NCI-H2227 treated with DMSO at 0.1 percent for 48 hours (cell line): ENCODE data around the gene MBTPS1.

Experiments used
- DNase-seq: peaks from one replicate; lab custom pipeline; 2025; lab: John Stamatoyannopoulos, UW

MBTPS1 gene

DNA sequence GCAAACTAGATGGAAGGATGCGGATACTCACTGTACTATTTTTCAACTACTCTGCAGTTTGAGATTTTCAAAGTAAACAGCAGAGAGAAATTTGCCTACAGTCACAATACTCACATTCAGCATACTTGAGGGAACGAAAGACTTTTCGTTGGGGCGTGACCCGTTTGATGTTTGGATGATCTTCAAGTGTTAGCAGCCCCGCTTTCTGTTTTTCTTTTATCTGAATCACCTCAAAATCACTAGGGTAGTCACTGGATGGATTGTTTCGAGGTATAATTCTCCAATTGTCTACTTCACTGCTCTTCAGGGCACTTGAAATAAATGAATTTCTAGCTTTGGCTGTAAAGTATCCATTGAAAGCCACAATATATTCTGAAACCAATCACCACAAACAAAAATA is 17.8 kb downstream of the MBTPS1 start:
- DNase-seq: peak; percentile 8

DNA sequence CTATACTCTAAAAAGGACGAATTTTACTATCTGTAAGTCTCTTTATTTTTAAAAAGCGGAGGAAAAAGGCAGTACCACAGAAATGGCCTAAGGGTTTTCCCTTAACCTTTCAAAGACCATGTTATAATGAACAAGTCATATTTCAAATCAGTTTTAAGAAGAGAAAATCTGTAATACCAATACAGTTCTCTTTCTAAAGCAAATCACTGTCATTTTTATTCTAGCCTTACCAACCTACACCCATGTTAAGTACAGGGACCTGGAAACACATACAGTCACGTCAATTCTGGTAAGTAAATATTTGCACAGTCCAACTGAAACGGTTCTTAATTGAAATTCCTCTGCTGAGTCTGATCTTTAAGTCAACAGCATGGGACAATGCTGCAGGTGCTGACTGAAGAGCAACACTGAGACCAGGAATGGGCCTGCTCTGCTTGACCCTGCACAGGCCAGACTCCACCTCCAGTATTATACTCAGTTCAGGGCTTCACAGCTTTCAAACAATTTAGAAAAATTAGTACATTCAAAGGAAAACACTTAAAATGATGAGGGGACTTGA is 20.2 kb downstream of the MBTPS1 start:
- no peak for DNase-seq

DNA sequence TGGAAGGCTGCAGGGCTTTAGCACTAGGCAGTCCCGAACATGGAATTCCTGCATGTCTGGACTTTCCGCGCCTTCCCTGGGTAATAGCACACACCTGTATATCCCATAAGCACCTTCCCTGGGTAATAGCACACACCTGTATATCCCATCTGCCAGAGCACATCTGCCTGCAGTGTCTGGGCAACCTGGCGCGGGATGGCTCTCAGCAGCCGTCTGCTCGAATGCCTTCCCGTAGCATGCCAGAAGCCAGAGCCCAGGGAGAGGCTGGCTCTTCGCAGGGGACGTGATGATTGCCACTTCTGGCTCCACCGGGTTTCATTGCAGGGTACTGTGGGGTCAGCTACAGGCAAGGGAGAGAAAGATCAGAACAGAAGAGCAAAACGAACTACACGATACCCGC is 21.3 kb downstream of the MBTPS1 start:
- DNase-seq: no peak

- no peak for DNase-seq
Measured at GRCh38 chr16:84093879-84094270, 22.9 kb downstream of the MBTPS1 start.

- no peak for DNase-seq
Measured at GRCh38 chr16:84093120-84093878, 23.4 kb downstream of the MBTPS1 start.

DNA sequence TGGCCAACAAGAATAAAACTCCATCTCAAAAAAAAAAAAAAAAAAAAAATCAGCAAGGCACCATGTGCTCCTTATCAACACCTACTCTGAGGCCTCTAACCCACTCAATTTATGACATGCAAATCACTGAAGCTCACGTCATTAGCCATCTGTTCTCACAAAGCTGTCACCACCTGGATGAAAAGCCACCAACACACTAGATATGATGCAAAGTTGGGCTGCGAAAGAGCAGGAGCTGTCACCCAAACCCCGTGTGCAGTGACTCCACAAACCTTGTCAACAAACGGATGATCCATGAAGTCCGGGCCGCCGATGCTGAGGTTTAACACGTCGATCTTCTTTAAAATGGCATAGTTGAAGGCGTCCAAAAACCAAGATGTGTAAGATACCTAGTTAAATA is 25.3 kb downstream of the MBTPS1 start:
- no peak for DNase-seq

GRCh38 chr16:84090211-84090610 is 26.5 kb downstream of the MBTPS1 start:
- no peak for DNase-seq

DNA sequence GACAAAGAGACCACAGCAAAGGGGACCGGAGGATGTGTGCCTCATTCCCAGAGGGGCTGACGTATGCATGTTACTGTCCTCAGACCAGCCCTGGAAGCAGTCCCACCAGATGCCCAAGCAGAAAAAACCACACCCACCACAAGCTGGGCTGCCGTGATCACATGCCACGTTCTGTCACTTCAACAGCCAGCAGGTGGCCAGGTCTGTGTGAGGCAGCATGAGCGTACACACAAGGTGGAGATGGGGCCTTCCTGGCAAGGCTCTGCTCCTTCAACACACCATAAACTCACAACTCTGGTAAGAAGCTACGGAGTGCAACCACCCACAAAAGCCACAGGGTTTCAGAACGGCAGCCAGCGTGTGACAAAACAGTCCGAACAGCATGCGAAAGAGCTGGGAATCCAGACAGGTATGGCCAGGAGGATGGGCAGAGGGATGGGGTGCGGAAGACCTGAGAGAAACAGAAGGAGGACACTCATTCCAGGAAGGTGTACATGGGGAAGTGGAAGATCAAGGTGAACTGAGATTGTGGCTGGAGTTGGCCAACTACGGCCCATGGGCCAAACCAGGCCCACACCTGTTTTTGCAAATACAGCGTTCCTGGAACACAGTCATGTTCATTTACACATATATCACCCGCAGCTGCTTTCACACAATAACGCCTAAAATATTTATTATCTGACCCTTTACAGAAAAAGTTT is 27.9 kb downstream of the MBTPS1 start:
- DNase-seq: peak; percentile 26

GRCh38 chr16:84087466-84088151 is 29.1 kb downstream of the MBTPS1 start:
- DNase-seq: peak; percentile 61

GRCh38 chr16:84087001-84087400 is 29.7 kb downstream of the MBTPS1 start:
- no peak for DNase-seq

DNA sequence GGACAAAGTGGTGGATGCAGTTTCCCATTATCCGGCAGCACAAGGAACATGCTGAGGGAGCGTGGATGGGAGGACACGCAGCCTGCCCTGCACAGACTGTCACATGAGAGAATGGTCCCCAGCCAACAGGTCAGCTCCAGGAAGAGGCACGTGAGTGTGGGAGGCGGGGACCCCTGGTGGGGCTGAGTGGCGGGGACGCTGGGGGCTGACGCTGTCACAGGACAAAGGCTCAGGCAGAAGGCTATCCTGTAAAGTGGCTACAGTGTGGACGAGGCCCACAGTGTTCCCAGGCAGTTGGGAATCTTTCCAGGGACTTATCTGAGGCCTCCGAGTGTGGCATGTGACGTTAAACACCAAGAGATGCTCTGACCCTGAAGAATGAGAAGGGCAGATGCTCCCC is 30.4 kb downstream of the MBTPS1 start:
- DNase-seq: no peak

DNA sequence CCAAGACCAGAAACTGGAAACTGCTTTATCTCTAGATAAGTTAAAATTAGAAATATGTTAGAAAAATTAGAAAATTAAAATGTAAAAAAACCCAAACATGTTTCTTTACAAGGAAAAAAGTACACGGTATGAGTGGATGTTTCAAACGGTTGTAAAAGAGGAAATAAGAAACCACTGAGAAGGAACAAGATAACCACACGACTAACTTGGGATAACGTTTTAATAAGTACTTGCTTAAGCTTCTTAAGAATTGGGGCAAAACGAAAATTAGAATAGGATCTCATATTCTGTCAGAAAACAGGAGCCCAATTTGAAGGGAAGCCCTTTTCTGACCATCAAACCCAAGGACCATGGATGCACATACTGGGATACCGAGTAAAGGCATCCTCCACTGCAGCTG is 31.0 kb downstream of the MBTPS1 start:
- DNase-seq: no peak

- DNase-seq: no peak
Measured at GRCh38 chr16:84085271-84085667, 31.5 kb downstream of the MBTPS1 start.

DNA sequence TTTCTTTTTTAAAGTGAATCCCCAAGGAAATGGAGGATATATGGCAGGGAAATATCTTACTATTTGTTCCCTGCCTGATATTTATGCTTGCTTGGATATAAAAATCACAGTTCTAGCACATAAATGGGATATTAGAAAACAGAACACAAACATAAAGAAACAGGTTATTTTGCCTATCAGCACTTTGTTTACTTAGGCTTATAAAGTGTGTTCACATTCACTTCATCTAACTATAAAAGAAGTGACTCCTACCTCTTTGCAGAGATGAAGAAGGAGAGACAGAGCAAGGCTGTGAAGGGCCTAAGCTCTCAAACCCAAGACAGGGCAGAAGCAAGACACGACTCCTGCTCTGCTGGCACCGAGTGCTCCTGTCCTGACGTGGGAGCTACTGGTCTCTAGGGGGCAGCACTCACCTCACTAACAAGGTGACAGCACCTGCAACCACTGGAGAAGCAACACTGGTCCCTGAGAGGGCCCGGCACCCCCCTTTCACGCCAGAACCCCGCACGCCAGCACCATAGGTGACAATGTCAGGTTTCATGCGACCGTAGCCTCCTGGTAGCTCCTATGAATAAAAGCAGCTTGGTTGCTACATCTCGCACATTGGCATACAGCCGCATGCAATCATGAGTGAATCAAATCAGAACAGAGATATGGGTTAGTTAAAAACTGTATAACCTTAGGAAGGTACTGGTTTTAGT is 32.0 kb downstream of the MBTPS1 start:
- DNase-seq: no peak

DNA sequence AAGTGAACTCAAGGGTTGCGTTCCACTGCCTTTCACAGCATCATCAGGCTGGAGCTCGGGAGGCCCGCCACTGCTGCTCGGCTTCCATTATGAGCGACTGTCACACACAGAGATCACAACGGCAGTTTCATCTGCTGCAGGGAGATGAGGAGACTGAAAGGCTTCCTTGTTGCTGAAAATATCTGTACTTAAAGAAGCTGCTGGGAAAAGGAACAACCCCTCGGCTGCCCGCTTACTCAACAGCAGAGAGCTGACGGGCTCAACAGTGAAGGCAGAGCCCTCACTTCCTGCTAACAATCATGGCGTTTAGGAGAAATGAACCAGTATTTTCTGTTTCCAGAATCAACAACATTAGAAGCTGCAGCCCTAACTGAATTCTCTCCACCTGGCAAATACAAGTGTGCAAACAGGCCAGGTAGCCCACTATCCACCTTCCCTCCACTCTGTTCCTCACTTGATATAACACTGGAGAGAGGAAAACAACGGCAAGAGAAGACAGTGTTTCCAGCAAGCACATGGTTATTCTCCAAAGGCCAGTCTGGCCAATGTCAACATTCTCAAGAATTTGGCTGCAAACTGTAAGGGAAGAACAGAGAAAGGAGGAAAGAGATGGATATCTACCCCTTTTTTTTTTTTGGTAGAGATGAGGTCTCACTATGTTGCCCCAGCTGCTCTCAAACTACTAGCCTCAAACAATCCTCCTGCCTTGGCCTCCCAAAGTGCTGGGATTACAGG is 33.7 kb downstream of the MBTPS1 start:
- DNase-seq: no peak

DNA sequence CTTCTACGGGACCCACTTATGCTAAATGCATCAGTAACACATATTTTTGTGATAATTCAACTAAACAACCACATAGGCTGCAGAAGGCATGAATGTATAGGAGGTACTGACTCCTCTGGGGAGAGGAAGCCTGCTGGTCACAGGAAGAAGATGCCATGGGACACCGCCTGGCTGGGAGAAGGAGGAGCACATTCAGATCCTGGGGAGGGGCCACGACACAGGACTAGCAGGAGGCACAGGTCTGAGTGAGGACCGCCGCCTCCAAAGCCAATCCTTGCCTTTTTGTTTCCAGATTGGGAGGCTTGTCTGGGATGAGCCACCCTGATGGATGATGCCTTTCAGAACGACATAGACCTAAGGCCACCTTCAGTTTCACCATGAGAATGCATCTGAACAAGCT is 34.6 kb downstream of the MBTPS1 start:
- DNase-seq: no peak

DNA sequence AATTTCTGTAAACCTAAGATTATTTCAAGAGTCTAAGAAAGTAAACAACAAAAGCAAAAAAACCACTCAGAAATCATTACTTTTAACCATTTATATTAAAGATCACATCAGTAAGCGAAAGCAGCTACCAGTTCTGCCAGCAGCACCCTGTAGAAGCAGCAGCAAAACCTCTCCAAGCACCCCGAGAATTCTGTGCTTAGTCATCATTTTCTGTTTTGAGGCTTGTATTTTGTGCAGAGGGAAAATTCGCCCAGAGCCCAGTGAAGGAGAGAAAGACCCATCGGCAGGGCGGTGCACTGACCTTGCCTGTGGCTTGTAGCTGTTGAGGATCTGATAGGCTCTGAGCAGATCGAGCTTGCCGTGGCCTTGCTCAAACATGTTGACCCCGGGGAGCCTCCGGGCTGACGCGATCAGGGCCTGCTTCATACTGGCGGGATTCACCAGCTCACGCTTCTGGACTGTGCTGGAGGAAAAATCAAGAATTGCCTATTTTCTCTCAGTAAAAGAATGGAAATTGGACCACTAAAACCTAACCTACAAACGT is 35.2 kb downstream of the MBTPS1 start:
- no peak for DNase-seq

DNA sequence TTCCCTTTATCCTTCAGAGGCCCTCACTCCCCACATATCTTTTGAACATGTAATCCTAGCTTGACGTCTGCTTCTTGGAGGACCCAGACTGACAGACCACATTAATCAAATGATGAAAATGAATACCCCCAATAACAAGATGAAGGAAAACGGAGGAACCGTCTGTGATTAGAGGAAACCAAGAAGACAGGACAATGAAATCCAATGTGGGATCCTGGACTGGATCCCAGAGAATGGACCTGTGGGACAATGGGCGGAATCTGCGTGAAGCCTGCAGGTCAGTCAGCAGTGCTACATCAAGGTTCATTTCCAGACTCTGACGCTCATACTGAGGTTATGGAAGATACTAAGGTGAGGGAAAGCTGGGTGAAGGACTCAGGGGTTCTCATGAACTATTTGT is 35.9 kb downstream of the MBTPS1 start:
- no peak for DNase-seq

DNA sequence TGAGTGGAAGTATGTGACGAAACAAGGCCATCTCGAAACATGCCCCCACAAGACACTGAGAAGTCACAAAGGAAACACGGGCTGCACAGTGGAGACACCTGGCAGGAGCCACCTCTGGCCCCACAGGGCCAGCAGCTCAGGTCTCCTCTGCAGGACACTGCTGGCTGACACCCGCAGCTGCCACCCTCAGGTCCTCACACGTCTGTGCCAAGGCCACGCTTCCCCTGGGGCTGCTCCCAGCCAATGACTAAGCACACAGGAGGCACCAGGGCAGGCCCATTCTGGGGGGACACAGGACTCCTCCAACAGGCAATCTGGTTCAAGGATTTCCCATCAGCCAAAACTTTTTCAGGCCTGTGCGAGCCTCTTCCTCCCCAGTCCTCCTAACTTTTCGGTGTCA is 36.4 kb downstream of the MBTPS1 start:
- no peak for DNase-seq

GRCh38 chr16:84079664-84080063 is 37.1 kb downstream of the MBTPS1 start:
- DNase-seq: no peak

GRCh38 chr16:84075376-84075775 is 41.4 kb downstream of the MBTPS1 start:
- no peak for DNase-seq
